Tibial nerve (tissue), 4 donors: ENCODE results near the gene SLC2A5. TPM values are rescaled to one million over a fixed set of nuclear protein-coding genes. Genes with fewer than 3 reads are reported as not detected.

Source experiments
- DNase-seq, 2 donors: peaks; one replicate each; pipeline ENCODE4 v3.0.0-alpha.2; 2019; ENCODE audit warnings: low spot score in 2 of 2
- H3K27ac ChIP-seq, 4 donors: fragments of 200-600 bp; sonication (generic) in 3 of 4; one replicate each; pipeline ENCODE4 v1.5.1; 2017 to 2019; ENCODE audit warnings: mild to moderate bottlenecking in 1 of 4
- H3K27me3 ChIP-seq, 2 donors: fragments of 200-600 bp; sonication (generic) in 1 of 2; one replicate each; pipeline versions ENCODE4 v1.5.1 to v1.6.0; 2017 to 2019
- H3K36me3 ChIP-seq, 3 donors: fragments of 200-600 bp; sonication (generic); one replicate each; pipeline ENCODE4 v1.5.1; 2018 to 2019
- H3K4me1 ChIP-seq, 4 donors: fragments of 200-600 bp; sonication (generic) in 3 of 4; one replicate each; pipeline ENCODE4 v1.5.1; 2017 to 2019
- H3K4me3 ChIP-seq, 4 donors: fragments of 200-600 bp; sonication (generic) in 3 of 4; one replicate each; pipeline ENCODE4 v1.5.1; 2017 to 2019; ENCODE audit warnings: mild to moderate bottlenecking in 1 of 4, moderate library complexity in 1 of 4
- H3K9me3 ChIP-seq, 4 donors: fragments of 200-600 bp; sonication (generic) in 3 of 4; one replicate each; pipeline ENCODE4 v1.5.1; 2017 to 2019
- CTCF ChIP-seq, 5 experiments: fragments of 200-600 bp in 3 of 5; fragments of 450-650 bp in 2 of 5; sonication (generic) in 3 of 5; IDR thresholded peaks; one replicate each; pipeline ENCODE4 v1.5.1; 2016 to 2019; ENCODE audit warnings: antibody characterized with exemption in 5 of 5, mild to moderate bottlenecking in 3 of 5, moderate library complexity in 2 of 5
- EP300 ChIP-seq, 2 donors: sonication (generic); formaldehyde crosslinking; IDR thresholded peaks; one replicate each; pipeline ENCODE4 v1.6.1; 2017; ENCODE audit warnings: antibody characterized with exemption in 2 of 2, mild to moderate bottlenecking in 1 of 2
- POLR2A ChIP-seq, 2 donors: fragments of 450-650 bp; IDR thresholded peaks; one replicate each; pipeline ENCODE4 v1.6.1; 2017; ENCODE audit warnings: antibody characterized with exemption in 2 of 2, mild to moderate bottlenecking in 2 of 2, moderate library complexity in 2 of 2
- WGBS, 2 donors: methylation state at CpG; one replicate each; pipeline ENCODE4 v1.1.5; 2018; 5-methylcytosine and 5-hydroxymethylcytosine counted together
- total RNA-seq, 4 donors: library from RNA; depleted of rRNA; stranded (reverse); fragments of >200 nt; gene quantifications; one replicate each; pipeline ENCODE4 v1.1.0, GENCODE V29; 2016

The SLC2A5 gene
- total RNA-seq, 4 donors from 2014 or later = 1.9 to 15.7 (median 5.2) TPM

- Histone ChIP-seq H3K4me1 (no peaks in the 10 kb centered on the region), H3K27ac (no peak overlapping the region), H3K36me3 (no peaks in the 10 kb centered on the region), H3K27me3 (no peaks in the 10 kb centered on the region), H3K9me3 (no peaks in the 10 kb centered on the region), H3K4me3 (no peak overlapping the region)
- WGBS, 2 donors = 69 to 88% methylated on average over 8 of the region's 8 CpGs
- no peak for DNase-seq
- no peak for TF ChIP-seq CTCF (IDR thresholded peaks at IDR 0.05)
- TF ChIP-seq POLR2A (IDR thresholded peaks at IDR 0.05) = no peak
- no peak for TF ChIP-seq EP300 (IDR thresholded peaks at IDR 0.05)
Measured at GRCh38 chr1:9084906-9085305, 15.5 kb upstream of the SLC2A5 start.

GRCh38 chr1:9081473-9081872 lies 12.0 kb upstream of the SLC2A5 start:
- no peaks in the 10 kb centered on the region for H3K27me3 ChIP-seq
- H3K4me1 ChIP-seq = peaks cover 0 to 14% (median 0%) of the 10 kb centered on the region in 4 donors
- H3K27ac ChIP-seq = no peak overlapping the region
- no peak overlapping the region for H3K4me3 ChIP-seq
- TF ChIP-seq EP300 (IDR thresholded peaks at IDR 0.05) = no peak
- TF ChIP-seq CTCF (IDR thresholded peaks at IDR 0.05) = no peak
- no peak for TF ChIP-seq POLR2A (IDR thresholded peaks at IDR 0.05)
- 88 to 92% methylated on average over 3 of the region's 3 CpGs for WGBS, 2 donors
- H3K36me3 ChIP-seq = no peaks in the 10 kb centered on the region
- DNase-seq = no peak
- no peaks in the 10 kb centered on the region for H3K9me3 ChIP-seq

- DNase-seq = no peak
- Histone ChIP-seq H3K36me3 (no peaks in the 10 kb centered on the region), H3K9me3 (no peaks in the 10 kb centered on the region), H3K4me1 (peaks cover 0 to 14% (median 0%) of the 10 kb centered on the region in 4 donors), H3K4me3 (no peak overlapping the region), H3K27ac (no peak overlapping the region), H3K27me3 (no peaks in the 10 kb centered on the region)
- WGBS, 2 donors = 88 to 91% methylated on average over 6 of the region's 6 CpGs
- TF ChIP-seq POLR2A (IDR thresholded peaks at IDR 0.05) = no peak
- TF ChIP-seq EP300 (IDR thresholded peaks at IDR 0.05) = no peak
- no peak for TF ChIP-seq CTCF (IDR thresholded peaks at IDR 0.05)
Measured at GRCh38 chr1:9080705-9081291, 11.4 kb upstream of the SLC2A5 start.

- no peak overlapping the region for H3K27ac ChIP-seq
- H3K4me1 ChIP-seq = peaks cover 0 to 14% (median 0%) of the 10 kb centered on the region in 4 donors
- H3K36me3 ChIP-seq = no peaks in the 10 kb centered on the region
- 86 to 87% methylated on average over 12 of the region's 12 CpGs for WGBS, 2 donors
- no peak for DNase-seq
- H3K4me3 ChIP-seq = no peak overlapping the region
- no peaks in the 10 kb centered on the region for H3K9me3 ChIP-seq
- TF ChIP-seq POLR2A (IDR thresholded peaks at IDR 0.05) = no peak
- no peak for TF ChIP-seq CTCF (IDR thresholded peaks at IDR 0.05)
- TF ChIP-seq EP300 (IDR thresholded peaks at IDR 0.05) = no peak
- H3K27me3 ChIP-seq = no peaks in the 10 kb centered on the region
Measured at GRCh38 chr1:9079988-9080704, 10.7 kb upstream of the SLC2A5 start.

- H3K4me3 ChIP-seq = no peak overlapping the region
- 72 to 76% methylated on average over 19 of the region's 19 CpGs for WGBS, 2 donors
- H3K9me3 ChIP-seq = no peaks in the 10 kb centered on the region
- no peak for DNase-seq
- peaks cover 0 to 14% (median 0%) of the 10 kb centered on the region in 4 donors for H3K4me1 ChIP-seq
- peak overlapping the region in 1 of 4 donors; percentile 30 for H3K27ac ChIP-seq
- TF ChIP-seq EP300 (IDR thresholded peaks at IDR 0.05) = no peak
- TF ChIP-seq POLR2A (IDR thresholded peaks at IDR 0.05) = no peak
- no peak for TF ChIP-seq CTCF (IDR thresholded peaks at IDR 0.05)
- H3K36me3 ChIP-seq = no peaks in the 10 kb centered on the region
- H3K27me3 ChIP-seq = no peaks in the 10 kb centered on the region
Measured at GRCh38 chr1:9078752-9079500, 9.5 kb upstream of the SLC2A5 start.
